GM18511 (cell line): ENCODE measurements around the gene GPRC5A.

Experiments
- ATAC-seq: cut with Tn5 transposase; IDR thresholded peaks from one replicate; pipeline ENCODE4 v1.9.1; 2021; ENCODE audit warnings: mild to moderate bottlenecking, moderate library complexity; ENCODE audit not compliant: unreplicated experiment

Gene GPRC5A

DNA sequence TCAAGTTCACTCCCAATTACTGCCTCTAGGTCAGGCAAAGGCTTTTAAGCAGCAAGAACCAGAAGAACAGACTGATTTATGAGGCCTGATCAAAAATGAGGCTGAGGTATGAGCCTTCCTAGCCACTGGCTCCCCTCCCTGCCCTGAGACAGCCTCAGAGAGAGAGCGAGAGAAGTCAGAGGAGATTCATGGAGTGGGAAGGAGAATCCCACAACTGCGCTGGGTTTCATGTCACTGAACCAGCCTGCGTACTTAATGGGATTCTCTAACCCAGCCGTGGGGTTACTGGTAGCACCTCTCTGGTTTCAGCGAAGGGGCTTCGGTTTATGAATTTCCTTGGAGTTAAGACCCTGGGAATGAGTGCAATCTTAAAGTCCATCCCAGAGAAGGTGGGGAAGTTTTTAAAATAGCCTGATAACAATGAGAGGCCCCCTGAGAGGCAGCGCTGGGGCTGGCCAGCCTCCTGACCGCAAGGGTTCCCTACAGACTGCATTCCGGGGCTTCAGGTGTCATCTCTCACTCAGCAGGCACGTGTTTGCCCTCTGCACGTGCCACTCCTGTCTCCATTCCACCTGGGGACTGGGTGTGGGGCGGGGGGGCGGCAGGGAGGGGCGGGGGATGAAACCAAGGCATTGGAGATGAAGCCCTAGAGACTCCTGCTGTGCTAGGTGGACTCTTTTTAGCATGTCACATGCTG, 6.1 kb upstream of the GPRC5A start:
- no peak for ATAC-seq

DNA sequence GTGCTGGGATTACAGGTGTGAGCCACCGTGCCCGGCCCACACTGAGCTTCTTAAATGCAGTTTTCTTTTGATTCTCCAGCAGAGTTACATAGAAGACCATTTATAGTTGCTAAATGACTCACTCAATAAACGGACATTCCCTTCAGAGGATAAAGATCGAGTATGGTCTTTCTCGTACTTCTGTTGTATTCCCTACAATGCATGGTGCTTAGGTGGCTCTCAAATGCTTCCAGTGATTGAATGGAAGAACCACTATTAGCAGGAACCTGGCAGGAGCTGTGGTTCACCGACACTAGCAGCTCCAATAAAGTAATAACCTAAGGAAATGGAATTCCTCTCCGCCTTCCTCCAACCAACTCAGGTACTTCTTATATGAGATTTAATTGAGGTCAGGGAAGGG, 3.9 kb upstream of the GPRC5A start:
- ATAC-seq, result no peak

DNA sequence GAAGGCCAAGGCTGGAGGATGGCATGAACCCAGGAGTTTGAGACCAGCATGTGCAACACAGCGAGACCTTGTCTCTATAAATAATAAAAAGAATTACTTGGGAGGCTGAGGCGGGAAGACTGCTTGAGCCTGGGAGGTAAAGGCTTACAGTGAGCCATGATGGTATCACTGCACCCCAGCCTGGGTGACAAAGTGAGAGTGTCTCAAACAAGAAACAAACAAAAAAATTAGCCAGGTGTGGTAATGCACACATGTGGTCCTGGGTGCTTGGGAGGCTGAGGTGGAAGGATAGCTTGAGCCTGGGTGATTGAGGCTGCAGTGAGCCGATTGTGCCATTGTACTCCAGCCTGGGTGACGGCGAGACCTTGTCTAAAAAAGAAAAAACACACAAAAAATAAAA, 1.7 kb upstream of the GPRC5A start:
- ATAC-seq, result no peak

DNA sequence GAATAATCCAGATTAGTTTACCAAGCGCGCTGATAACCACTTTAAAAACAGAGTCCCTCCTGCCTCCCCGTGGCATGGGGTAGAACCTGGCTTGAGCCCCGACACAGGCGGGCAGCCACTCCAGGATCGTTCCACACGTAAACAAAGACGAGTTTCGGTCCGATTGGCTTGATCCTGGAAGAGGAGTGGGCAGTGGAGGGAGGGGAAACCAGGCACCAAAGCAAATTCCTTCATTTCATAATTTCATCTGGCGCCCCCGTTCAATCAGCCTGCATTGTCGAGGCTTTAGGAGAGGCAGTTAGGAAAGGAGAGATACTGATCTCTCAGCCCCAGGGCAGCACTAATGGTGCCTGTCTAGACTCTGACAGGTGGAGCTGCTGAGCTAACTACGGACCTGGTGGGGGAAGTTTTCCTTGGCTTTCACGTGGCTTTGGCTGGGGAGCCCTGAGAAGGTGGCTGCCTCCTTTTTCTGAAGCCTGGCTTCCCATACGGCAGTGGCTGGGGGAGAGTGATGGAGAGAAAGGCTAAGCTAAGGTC, 751 bp upstream of the GPRC5A start:
- peak; percentile 66 for ATAC-seq

DNA sequence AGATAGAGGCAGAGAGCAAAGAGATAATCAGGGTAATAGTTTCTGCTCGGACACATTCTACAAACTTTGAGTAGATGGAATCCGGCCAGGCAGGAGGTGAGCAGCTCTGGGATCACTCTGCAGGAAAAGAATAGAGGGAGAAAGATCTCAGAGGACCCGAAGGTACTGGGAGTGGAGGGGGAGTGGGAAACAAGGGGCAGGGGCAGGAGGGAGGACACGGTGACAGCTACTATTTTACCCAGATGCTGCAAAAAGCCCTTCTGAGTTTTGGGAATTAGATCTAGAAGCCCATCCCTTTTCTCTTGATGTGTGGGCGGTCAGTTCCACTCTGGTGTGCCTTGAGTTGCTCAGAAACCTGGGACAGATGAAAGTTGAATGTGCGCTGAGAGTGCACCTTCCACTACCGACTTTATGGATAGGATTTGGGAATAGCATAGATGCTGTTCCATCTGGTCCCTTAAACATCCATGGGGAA, 556 bp downstream of the GPRC5A start:
- ATAC-seq, result no peak

DNA sequence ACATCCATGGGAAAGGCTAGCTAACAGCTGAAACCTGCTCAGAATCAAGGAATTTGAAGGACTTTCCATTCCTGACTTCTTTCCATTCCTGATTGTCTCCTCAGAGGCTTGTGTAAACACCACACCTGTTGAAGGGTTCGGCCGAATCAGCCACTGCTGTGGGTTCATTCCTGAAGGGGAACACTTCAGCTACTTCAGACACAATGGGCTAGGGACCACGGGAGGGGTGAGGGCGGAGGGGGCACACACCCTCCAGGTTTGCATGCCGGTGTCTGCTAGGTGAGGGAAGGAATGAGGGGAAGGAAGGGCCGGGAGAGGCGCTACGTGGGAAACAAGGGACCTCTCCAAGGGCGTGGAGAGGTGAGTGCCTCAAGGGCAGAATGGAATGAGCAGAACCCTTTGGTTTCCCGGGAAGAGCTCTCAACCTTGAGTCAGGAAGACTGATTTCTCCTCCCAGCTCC, 1.3 kb downstream of the GPRC5A start:
- no peak for ATAC-seq

DNA sequence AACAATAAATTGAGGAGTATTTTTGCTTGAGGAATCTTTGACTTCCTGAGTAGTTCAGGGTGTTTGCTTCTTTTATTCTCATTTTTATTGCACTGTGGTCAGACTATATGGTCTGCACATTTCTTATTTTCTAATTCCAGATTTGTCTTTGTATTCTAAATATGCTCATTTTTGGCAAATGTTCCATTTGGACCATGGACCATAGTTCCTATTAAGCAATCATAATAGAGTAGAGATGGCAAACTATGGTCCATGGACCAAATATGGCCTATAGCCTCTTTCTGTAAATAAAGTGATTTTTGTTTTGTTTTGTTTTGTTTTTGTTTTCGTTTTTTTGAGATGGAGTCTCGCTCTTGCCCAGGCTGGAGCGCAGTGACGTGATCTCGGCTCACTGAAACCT, 2.1 kb downstream of the GPRC5A start:
- ATAC-seq, result no peak

DNA sequence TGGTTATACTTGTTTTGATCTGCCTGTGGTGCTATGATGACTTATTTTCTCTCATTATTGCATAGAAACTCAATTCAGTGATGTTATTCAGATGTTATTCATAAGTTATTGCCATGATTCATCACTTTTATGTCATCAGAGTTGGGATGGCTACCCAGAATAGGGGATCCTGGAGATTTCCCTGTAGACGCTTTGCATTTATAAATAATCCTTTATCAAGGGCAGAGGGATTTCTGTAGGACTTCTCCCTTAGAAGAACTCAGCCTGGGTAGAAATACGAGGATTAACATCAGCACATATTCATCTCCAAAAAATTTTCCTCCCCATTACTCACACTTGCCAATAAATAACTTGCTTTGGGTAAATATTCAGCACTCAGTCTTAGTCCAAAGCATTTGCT, 4.9 kb downstream of the GPRC5A start:
- ATAC-seq, result no peak

DNA sequence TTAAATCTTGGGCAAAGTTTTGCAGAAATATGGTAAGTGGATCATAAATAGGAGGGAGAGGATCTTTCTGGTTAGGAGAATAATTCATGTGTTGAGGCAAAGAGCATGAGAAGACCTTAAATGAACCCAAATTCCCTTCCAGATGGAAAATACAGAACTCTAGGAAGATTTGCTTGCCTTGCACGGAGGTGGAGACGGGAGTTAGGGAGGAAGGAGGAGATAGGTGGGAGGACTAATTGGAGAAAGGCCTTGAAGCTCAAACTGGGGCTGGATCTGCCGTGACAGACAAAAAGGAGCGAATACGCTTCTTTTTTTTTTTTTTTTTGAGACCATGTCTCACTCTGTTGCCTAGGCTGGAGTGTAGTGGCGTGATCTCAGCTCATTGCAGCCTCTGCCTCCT, 5.9 kb downstream of the GPRC5A start:
- ATAC-seq, result no peak

DNA sequence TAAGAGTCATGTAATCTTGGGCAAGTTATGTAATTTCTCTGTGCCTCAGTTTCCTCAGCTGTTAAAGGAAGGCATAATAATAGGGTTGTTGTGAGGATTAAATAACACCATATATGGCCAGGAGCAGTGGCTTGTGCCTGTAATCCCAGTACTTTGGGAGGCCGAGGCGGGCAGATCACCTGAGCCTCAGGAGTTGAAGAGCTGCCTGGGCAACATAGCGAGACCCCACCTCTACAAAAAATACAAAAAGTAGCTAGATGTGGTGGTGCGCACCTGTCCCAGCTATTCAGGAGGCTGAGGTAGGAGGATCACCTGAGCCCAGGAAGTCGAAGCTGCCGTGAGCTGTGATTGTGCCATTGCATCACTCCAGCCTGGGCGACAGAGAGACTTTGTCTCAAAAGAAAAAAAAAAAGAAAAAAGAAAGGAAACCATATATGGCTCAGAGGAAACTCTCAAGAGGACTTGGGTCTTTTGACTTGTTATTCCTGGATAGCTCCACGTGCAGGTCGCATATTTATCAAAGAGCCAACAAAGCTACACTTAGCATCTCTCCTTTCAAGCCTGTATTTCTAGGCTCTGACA, 6.9 kb downstream of the GPRC5A start:
- no peak for ATAC-seq

DNA sequence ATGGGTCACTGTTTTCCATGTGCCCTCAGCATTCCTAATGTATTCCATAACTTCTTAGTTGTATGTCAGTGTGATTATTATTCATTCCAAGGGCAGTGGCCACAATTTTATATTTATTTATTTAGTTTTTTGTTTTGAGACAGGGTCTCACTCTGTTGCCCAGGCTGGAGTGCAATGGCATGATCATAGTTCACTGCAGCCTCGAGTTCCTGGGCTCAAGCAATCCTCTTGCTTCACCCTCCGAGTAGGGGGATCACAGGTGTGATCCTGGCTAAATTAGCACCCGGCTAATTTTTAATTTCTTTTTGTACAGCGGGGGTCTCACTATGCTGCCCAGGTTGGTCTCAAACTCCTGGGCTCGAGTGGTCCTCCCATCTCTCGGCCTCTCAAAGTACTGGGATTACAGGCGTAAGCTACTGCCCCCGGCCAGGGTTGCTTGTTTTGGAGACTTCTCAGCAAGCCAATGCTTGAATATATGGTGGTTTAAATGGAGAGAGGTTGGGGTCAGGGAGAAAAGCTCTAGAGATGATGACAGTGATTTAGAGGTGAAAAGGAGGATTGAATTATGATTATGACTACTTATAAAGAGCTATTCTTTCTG, 7.6 kb downstream of the GPRC5A start:
- no peak for ATAC-seq

DNA sequence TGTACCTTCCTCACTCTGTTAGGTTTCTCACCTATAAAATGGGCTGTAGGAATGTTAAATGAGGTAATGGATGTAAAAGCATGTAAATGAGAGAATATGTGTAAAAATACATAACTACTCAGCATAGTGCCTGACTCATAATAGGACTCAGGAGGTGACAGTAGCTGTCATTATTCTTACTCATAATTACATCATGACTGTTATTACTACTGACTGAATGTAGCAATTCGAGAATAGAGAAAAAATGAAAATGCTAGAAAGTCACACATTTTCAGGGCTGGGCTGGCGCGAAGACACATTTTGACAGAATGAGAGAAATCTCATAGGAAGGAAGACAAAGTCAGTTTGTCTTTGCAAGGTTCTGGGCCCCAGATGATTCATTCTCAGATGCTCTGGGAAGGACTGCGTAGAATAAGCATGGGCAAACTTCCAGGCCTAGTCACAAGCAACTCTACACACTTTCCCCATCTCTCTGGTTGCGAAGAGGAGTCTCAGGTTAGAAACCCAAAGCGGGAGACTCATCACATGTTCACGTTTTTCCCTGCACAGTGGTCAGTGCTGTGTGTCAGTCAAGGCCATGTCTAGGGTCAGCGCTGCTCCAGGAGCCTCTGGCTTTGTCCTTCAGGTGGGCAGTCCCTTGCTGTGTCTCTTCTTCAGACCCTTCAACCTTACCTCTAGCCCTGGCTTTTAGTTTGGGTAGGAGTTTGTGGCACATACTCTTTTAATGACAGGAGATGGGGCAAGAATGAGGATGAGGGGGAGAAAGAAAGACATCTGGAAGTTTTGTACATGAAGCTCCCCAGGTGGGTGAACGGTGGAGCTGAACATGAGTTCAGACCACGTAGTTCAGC, 8.4 kb downstream of the GPRC5A start:
- ATAC-seq, result peak; percentile 93

DNA sequence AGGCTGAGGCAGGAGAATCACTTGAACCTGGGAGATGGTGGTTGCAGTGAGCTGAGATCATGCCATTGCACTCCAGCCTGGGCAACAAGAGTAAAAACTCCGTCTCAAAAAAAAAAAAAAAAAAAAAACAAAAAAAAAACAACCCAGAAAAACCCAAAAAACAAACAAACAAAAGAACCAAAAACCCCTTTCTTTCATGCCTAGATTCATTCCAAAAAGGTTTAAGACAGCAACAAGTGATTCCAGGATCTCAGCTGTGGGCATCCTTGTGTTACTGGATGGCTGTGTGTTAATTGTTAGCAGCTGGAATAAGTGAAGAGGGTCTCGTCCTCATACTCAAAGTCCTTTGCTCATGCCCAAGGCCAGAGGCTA, 9.4 kb downstream of the GPRC5A start:
- ATAC-seq, result no peak

DNA sequence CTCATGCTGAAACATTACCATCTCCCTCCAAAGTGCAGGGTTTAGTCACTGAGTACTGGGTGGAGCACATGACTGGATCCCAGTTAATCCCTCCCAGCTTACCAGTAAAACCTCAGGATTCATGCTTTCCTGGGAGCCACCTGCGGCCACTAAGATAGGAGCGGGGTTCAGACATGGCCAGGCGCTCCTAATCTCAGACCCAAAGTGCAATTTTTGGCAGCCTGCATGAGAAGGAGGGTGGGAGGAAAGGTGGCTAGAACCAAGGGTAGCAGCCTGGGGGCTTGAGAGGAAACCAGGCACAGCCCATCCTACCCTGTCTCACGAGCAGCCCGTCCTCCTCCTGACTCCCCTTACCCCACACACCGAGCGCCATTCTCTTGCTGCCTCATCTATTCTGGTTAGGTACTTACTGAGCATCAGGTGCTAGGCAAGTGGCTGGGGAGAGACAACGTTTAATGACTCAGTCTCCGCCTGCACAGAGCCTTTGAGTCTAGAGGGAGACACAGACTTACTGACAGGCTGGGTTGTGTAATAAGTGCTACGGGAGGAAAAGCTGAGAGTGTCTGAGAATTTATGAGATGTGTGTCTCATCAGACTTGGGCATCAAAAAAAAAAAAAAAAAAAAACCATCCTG, 9.9 kb downstream of the GPRC5A start:
- ATAC-seq, result no peak

DNA sequence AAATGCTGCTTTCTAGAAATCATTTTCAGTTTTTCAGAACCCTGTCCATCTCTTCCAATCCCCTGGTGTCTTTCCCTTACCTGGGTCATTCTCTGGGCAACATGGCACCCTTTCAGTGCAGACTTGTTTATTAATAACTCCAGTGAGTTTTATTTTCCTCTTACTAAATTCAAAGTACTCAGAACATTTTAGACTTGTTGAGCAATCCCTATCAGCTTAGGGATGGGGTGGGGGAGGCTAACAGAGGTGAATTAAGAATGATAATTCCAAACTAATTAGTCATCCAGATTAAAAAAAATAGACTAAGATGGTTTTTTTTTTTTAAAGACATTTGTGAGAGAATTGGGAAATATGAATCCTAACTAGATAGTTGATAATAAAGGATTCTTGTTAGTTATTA, 10.7 kb downstream of the GPRC5A start:
- no peak for ATAC-seq

DNA sequence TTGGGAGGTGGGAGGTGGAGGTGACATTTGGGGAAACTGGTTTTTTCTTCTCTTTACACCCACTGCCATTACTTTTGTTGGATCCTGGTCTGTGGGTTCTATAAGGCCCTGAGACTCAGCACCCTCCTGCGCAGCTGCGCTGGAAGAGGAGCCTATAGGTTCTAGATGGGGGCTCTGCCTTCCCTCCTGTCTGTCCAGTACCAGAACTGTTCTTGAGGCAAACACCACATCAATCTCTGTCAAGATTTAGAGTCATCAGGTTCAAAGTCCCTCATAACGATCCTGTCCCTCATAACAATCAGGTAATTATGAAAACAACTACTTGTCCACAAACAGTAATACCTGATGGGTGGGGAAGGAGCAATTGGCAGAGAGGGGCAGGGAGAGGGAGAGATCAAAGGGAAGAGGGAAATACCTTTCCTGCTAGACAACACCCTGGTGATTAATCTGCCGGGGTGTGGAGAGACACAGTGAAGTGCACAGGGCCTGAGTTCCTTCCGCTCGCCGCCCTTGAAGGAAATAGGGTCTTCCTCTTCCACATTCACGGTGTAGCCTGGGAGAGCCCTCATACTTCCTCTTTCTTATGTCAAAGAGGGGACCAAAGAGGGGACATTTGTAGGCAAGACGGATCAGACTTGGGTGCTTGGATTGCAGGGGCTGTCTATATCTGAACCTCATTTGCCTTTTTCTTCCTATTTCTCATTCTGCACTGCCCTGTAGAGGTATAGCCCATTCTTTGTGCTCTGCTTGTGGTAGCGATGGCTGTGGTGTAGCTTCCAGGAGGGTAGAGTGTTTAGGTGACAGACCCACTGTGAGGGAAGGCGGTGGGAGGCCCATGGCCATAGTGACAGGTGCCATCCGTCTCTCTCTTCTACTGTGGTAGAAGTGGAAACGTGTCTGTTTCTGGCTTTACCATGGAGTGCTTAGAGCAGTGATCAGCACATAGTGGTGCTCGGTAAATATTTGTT, 12.6 kb downstream of the GPRC5A start:
- no peak for ATAC-seq

DNA sequence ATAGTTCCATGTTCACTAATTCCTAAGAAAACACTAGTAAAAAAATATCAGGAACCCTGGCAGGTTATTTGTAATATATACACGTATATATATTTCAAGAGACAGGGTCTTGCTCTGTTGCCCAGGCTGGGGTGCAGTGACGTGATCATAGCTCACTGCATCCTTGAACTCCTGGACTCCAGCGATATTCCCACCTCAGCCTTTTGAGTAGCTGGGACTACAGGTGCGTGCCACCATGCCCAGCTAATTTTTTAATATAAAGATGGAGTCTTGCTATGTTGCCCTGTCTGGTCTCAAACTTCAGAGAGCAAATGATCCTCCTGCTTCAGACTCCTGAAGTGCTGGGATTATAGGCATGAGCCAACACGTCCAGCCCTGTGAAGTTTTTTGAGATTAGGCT, 16.2 kb downstream of the GPRC5A start:
- ATAC-seq, result no peak

DNA sequence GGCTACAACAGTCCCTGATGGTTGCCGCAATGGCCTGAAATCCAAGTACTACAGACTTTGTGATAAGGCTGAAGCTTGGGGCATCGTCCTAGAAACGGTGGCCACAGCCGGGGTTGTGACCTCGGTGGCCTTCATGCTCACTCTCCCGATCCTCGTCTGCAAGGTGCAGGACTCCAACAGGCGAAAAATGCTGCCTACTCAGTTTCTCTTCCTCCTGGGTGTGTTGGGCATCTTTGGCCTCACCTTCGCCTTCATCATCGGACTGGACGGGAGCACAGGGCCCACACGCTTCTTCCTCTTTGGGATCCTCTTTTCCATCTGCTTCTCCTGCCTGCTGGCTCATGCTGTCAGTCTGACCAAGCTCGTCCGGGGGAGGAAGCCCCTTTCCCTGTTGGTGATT, 16.9 kb downstream of the GPRC5A start:
- ATAC-seq, result no peak

DNA sequence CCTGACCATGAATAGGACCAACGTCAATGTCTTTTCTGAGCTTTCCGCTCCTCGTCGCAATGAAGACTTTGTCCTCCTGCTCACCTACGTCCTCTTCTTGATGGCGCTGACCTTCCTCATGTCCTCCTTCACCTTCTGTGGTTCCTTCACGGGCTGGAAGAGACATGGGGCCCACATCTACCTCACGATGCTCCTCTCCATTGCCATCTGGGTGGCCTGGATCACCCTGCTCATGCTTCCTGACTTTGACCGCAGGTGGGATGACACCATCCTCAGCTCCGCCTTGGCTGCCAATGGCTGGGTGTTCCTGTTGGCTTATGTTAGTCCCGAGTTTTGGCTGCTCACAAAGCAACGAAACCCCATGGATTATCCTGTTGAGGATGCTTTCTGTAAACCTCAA, 17.3 kb downstream of the GPRC5A start:
- ATAC-seq, result no peak
